ENCODE results near the gene CKM.
"Not testable (repeated sequence)": the region's sequence is repeated elsewhere in the genome, so short reads cannot be mapped to it uniquely, and the experiment has no call there.

CKM gene

GRCh38 chr19:45280471-45280961, 42.2 kb downstream of the CKM start:
- no peak for DNase-seq

GRCh38 chr19:45279587-45280192, 43.0 kb downstream of the CKM start:
- DNase-seq = no peak

GRCh38 chr19:45278087-45278486, 44.6 kb downstream of the CKM start:
- no peak for DNase-seq

- DNase-seq = peak; percentile 24
Observed at GRCh38 chr19:45276284-45276687, 46.4 kb downstream of the CKM start.

GRCh38 chr19:45275370-45275971, 47.2 kb downstream of the CKM start:
- DNase-seq = no peak

- DNase-seq = no peak
Observed at GRCh38 chr19:45273521-45273855, 49.2 kb downstream of the CKM start.

GRCh38 chr19:45271735-45272108, 51.0 kb downstream of the CKM start:
- no peak for DNase-seq

- DNase-seq = no peak
Observed at GRCh38 chr19:45271098-45271734, 51.5 kb downstream of the CKM start.

- not testable (repeated sequence) for DNase-seq
Observed at GRCh38 chr19:45269939-45270338, 52.7 kb downstream of the CKM start.

- no peak for DNase-seq
Observed at GRCh38 chr19:45267296-45267695, 55.4 kb downstream of the CKM start.

GRCh38 chr19:45265375-45265774, 57.3 kb downstream of the CKM start:
- no peak for DNase-seq

GRCh38 chr19:45264781-45265317, 57.8 kb downstream of the CKM start:
- DNase-seq = no peak

- DNase-seq = no peak
Observed at GRCh38 chr19:45263013-45263412, 59.7 kb downstream of the CKM start.

- no peak for DNase-seq
Observed at GRCh38 chr19:45262570-45262969, 60.1 kb downstream of the CKM start.

GRCh38 chr19:45258862-45259261, 63.8 kb downstream of the CKM start:
- DNase-seq = no peak

GRCh38 chr19:45256836-45257235, 65.8 kb downstream of the CKM start:
- no peak for DNase-seq

Measured in NCI-H1092 (cell line).